RCC 7860 (cell line): ENCODE data around the gene LTO1.
A peak's percentile ranks its signal among the peaks of the same experiment; 100 is the strongest.
"Not testable (repeated sequence)": the region's sequence is repeated elsewhere in the genome, so short reads cannot be mapped to it uniquely, and the experiment has no call there.

Experiments
- DNase-seq: peaks from one replicate; pipeline ENCODE4 v3.0.0-alpha.2; 2015; ENCODE audit warnings: low spot score
- FAIRE-seq: peaks from 2 replicates; lab custom pipeline; 2012; peaks lifted over from hg19 to GRCh38; lab: Jason Lieb, UNC

Gene LTO1

DNA sequence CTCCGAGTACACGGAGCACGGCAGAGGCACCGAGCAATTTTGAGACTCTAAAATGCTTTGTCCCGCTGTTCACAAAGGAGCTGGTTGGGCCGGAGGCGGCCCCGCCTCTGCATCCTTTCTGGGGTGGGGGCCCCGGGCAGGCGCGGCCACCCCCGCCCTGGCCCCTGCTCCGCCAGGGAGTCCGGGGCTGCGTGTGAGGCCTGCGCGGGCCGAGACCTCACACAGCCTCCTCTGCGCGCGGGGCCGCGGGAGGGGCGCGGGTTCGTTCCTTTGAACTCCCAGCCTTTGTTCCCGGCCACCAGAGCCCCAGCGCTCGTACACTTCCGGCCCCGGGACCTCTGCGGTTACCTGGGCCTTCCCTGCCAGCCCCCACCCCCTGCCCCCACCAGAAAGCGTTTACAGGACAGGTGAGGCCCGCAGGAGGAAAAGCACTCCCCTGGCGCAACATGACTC, 27.1 kb upstream of the LTO1 start:
- DNase-seq, result no peak
- no peak for FAIRE-seq

DNA sequence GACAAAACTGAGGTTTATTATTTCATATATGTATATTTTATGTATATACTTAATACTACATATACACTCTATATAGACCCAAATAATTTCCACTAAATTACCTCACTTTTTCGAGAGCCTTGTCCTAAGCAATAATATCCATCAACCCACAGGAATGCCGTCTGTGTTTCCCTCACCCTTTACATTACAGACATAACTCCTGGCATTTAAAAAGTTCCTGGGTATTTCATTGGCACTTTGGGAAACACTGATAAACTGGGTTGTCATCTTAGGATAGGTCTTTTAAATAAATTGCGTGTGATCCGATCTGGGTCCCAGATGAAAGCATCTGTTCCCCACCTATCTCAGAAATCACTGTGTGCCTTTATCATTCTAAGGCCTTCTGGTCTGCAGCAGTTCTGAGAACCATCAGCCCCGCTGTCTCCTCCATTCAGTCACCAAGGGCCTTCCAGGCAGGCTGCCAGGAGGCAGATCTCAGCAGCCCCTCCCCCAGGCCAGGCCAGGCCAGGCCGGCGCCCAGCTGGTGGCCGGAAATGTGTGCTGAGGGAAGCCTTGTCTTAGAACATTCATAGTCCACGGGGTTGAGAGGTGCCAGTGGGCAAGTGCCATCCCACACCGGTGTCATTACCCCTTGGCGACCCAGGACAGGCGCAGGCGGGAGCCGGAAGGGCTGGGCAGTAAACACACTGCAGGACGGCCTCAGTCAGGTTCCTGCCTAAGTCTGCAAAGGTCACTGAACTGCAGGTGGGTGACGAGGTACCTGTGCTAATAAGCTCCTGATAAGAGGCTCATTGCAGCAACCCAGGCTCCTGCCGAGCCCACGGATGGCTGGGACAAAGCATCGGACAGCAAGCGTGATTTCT, 25.4 kb upstream of the LTO1 start:
- FAIRE-seq, result peak; percentile 44

DNA sequence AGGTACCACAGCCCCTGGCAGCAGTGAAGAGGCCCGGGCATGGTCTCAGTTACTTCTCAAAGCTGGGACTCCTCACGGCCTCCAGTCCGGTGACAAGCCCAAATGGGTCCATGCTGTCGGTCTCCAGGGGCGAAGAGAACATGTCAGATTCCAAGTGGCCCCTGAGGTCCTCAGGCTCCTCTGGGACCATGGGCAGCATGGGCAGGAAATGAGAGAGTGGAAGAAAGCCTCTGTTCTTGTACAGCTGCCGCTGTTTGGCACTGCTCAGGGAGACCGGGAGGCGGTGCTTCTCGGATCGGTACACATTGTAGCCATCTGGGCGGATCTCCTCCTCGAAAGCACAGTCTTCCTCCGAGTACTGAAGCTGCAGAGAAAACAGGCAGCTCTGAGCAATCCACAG, 24.1 kb upstream of the LTO1 start:
- DNase-seq (no peak), FAIRE-seq (no peak)

More for the DNA sequence above, 25.4 kb upstream of the LTO1 start:
- peak; percentile 58 for DNase-seq

DNA sequence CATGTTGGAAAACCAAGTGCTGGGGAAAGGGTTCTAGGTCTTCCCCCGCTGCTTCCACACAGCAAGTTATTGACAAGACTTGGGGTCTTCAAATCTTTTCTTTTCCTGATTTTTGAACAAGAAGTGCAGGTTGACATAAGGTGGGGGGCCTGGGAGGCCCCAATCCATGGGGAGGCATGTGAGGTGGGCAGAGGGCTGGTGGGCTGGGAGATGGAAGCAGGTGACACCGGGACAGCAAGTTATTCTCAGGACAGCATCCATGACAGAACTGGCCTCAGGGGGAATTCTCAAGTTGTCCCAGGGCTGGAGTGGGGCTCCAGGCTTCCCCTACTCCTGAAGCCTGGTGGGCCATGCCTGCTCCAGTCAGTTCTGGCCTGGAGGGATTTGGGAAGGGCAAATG, 23.2 kb upstream of the LTO1 start:
- FAIRE-seq, result no peak

DNA sequence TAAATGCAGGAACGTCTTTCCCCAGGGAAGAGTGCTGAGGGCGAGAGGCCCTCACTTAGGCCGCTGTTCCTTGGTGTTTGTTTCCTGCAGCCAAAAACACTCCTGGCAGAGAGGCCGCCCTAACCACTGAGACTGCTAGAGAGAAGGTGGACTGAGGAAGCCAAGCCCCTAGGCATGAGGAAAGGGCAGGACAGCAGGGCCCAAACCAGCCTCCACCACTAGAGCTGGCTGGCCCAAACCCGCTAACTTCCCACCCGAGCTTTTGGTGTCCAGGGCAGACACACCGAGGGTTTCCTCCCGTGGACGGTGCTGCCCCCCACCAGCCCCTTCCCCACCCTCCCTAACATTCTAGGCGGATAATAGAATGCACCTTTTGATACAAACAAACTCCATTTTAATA, 22.7 kb upstream of the LTO1 start:
- DNase-seq (no peak), FAIRE-seq (no peak)

More for the DNA sequence above, 23.2 kb upstream of the LTO1 start:
- no peak for DNase-seq

DNA sequence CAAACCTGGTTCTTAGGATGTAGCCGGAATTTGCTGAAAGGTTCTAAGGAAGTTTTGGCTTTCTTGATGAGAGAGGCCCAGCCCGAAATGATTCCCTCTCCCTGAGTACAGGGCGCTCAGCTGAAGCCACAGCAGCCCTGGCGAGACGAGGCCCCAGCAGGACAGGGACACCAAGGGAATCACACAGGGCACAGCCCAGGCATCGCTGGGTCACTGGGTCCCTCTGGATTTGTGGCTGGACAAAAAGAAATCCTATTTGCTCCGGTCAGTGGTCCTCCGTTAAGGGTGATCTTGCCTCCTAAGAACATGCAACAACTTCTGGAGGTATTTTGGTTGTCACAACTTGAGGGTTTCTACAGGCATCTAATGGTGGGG, 22.3 kb upstream of the LTO1 start:
- no peak for DNase-seq
- FAIRE-seq, result no peak

DNA sequence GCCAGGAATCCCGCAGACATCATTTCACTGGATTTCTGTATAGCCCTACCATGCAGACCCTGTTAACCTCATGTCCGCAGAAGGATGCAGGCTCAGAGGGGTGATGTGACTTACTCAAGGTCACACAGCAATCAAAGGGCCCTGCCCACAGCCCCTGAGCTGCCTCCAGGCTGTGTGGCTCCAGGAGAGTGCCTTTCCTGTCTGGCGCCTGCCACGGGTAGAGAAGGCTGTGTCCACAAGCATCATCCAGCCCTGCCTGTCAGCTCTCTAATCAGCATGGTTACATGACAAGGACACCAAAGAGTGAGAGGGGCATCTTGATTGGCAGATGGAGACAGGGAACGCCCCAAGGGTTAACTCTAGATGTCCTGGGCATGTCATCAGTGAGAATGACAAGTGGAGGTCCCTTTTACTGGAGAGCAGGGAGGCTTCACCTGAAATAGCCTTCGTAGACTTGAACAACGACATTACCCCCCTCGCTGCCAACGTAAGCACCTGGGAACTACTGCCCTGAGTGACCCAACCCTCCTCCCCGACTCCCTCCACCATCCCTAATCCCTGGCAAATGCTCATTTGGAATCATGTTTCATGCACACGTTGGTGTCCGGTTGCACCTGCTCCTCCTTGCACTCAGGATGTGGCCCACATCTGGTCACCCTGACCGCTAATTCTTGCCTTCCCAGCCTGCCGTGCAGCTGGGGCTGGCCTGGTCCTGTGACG, 21.8 kb upstream of the LTO1 start:
- no peak for FAIRE-seq

DNA sequence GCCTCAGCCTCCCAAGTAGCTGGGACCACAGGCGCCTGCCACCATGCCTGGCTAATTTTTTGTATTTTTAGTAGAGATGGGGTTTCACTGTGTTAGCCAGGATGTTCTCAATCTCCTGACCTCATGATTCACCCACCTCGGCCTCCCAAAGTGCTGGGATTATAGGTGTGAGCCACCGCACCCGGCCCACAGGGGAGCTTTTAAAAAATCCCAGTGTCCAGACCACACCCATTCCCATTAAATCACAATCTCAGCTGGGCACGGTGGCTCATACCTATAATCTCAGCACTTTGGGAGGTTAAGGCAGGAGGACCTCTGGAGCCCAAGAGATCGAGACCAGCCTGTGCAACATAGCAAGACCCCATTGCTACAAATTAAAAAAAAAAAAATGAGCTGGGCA, 20.8 kb upstream of the LTO1 start:
- FAIRE-seq, DNase-seq: not testable (repeated sequence)

More for the DNA sequence above, 21.8 kb upstream of the LTO1 start:
- no peak for DNase-seq

DNA sequence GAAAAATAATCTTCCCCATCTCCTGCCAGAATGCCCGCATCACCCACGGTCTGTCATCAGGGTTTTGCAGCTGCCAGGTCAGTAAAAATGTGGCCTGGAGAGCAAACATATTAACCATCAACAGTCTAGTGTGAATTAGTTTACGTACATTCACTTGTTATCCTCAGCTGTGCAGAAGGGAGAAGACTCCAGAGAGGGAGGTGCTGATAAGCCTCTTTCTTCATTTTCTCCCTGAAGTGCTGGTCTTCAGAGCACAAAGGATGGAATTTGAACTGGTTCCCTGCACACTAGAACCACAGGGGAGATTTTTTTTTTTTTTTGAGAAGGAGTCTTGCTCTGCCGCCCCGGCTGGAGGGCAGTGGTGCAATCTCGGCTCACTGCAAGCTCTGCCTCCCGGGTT, 20.4 kb upstream of the LTO1 start:
- FAIRE-seq (no peak), DNase-seq (no peak)

DNA sequence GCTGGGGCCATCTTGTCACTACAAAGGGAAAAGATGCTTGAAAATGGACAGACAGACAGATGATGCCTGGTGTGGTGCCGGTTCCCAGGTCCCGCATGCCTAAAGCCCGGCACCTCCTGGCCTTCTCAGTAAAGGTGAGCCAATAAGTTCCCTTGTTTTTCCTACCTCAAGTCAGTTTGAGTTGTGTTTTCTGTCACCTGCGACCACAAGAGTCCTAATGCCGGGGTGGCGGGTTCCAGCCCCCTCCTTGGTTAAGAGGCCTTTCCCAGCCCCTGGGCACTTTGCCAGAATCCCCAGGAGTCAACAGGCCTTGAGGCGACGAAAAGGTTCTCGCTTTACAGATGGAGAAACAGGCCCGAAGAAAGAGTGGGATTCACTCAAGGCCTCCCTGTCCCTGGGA, 19.6 kb upstream of the LTO1 start:
- FAIRE-seq (no peak), DNase-seq (no peak)

DNA sequence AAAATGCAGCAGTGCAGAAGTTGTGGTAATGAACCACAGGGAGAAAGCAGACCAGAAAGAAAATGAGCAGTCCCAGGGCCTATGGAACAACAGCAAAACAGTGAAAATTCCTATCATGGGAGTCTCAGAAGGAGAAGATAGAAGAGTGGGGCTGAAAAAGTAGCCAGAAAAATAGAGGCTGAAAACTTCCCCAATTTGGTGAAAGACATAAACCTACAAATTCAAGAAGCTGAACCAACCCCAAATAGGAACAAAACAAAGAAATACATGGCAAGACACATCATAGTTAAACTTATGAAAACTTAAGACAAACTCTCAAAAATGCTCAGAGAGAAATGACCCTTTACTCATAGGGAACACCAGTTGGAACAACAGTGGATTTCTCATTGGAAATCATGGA, 17.3 kb upstream of the LTO1 start:
- FAIRE-seq, result no peak
- no peak for DNase-seq

DNA sequence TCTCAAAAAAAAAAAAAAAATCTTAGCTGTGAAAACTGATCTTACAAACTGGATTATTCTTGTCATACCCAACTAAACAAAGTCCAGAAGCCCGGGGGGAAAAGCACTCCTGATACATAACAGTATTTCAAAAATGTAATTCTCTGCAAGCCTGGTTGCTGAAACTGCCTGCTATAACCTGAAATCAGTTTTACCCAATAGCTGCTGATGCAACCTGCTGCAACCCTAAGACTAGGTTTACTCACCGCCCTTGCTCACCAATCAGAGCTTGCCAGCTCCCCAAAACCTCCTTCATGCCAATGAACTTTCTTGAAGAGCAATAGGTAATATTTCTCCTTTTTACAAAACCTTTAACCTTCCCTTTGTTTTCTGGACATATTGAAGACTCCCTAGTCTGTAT, 16.3 kb upstream of the LTO1 start:
- FAIRE-seq (no peak), DNase-seq (no peak)

DNA sequence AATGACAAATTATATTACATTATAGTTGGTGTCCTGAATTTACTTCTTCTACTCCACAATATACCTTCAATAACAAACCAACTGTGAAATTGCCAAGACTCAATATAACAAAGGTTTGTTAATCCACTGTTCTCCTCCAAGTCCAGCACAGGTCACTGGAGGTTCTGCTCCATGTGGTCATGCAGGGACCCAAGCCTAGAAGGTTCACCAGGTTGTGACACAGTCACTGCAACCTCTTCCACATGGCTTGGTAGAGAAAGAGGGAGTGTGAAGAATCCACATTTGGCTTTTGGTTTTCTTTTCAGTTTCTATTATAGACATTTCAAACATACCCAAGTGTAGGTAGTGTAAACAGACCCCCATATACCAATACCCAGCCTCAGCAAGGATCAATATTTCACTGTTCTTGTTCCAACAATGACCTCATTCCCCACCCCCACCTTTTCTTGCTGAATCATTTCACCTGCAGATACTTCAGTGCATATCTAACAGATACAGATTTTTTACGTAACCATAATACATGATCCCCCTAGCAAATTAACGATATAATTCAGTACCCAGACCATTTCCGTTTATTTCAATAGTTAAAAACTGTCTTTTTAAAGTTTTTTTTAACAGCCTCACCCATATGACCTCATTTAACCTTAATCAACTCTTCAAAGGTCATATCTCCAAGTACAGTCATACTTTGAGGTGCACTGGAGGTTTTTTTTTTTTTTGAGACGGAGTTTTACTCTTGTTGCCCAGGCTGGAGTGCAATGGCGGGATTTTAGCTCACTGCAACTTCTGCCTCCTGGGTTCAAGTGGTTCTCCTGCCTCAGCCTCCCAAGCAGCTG, 14.5 kb upstream of the LTO1 start:
- FAIRE-seq, result no peak
- DNase-seq, result no peak

DNA sequence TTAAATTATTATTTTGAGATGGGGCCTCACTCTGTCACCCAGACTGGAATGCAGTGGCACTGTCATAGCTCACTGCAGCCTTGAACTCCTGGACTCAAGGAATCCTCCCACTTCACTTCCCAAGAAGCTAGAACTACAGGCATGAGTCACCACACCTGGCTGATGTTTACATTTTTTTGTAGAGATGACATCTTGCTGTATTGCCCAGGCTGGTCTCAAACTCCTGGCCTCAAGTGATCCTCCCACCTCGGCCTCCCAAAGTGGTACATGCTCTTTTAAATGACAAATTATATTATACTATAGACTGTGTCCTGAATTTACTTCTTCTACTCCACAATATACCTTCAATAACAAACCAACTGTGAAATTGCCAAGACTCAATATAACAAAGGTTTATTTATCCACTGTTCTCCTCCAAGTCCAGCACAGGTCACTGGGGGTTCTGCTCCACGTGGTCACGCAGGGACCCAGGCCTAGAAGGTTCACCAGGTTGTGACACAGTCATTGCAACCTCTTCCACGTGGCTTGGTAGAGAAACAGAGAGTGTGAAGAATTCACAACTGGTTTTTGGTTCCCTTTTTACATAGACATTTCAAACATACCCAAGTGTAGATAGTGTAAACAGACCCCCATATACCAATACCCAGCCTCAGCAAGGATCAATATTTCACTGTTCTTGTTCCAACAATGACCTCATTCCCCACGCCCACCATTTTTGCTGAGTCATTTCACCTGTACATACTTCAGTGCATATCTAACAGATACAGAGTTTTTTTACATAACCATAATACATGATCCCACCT, 13.0 kb upstream of the LTO1 start:
- DNase-seq, FAIRE-seq: not testable (repeated sequence)

DNA sequence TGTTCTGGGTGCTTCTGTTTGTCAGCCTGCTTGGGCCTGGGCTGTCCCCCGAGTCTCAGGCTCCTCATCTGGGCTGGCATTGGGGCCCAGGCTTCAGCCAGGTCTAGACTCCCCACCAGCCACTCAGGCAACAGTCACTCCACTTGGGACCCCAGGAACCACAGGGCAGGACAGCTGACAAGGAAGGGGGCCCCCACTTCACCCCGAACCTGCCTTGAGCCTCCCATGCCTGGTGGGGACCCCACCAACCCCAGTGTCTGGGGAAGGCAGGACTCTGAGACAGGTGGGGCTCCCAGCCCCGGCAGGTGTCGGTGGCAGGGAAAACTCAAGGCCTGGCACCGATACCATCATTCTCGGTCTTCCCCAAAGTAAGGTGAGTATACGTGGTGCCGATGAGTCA, 11.7 kb upstream of the LTO1 start:
- DNase-seq (no peak), FAIRE-seq (no peak)

DNA sequence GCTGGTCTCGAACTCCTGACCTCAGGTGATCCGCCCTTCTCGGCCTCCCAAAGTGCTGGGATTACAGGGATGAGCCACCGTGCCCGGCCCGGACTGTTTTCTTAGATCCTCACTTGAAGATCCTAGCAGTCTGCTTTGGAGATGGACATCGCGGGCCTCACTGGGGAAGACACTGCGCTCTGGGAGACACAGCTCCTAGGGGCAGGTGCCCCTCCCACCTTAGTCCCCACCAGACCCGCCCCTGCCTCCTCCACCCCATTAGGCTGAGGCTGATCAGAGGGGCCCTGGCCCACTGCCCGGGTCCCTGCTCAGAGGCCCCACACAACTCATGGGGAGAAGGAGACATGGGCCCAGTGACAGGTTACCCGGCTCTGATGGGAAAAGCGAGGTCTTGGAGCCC, 11.3 kb upstream of the LTO1 start:
- DNase-seq (no peak), FAIRE-seq (no peak)

DNA sequence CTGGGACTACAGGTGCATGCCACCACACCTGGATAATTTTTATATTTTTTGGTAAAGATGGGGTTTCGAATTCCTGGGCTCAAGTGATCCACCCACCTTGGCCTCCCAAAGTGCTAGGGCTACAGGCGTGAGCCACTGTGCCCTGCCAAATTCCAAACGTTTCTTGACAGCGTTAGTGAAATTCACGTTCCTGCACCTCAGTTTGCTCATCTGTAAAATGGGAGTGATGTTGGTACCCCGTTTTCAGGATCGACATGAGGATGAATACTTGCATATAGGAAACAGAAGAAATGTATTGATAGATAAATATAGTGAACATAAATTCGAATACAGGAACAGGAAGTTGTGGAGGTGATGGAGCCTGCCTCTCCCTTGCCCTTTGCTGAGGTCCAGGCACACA, 10.2 kb upstream of the LTO1 start:
- FAIRE-seq, result no peak
- no peak for DNase-seq

DNA sequence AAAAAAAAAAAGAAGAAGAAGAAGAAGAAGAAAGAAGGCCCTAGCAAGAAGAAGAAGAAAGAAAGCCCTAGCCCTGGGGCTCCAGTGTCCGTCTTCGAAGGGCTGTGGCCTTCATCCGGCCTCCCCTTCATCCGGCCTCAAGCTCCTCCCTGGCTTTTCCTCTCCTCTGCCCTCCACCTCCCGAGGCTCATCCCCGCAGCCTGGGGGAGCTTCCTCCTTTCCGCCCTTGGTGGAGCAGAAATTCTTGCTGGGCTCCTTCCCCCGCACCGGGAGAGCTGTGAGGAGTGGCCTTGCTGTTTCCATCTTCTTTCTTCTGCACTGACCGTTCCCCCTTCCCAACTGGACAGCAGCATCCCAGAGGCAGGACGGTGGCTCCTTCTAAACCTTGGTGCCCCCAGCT, 9.5 kb upstream of the LTO1 start:
- FAIRE-seq, result no peak

DNA sequence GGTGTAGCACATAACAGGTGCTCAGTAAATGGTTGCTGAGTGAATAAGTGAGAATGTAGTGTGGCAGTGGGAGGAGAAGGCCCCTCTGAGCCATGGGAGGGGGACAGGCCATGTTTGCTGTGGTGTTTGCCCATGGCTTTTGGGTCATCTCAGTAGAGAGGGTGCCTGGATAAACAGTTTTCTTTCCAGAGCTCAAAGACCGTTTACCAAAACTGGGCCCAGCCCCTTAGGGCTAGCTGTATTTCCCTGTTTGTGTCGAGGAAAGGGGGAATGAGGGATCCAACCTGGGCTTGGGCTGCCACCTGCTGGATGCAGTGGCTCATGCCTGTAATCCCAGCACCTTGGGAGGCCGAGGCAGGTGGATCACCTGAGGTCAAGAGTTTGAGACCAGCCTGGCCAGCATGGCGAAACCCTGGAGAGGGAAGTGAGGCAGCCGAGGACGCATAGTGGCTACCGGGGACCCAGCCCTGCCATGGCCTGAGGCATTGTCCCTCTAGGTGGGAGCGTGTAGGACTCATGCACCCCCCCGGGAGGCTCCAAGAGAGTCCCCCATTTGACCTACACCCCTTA, 8.7 kb upstream of the LTO1 start:
- no peak for DNase-seq
- FAIRE-seq, result no peak

More for the DNA sequence above, 9.5 kb upstream of the LTO1 start:
- no peak for DNase-seq

DNA sequence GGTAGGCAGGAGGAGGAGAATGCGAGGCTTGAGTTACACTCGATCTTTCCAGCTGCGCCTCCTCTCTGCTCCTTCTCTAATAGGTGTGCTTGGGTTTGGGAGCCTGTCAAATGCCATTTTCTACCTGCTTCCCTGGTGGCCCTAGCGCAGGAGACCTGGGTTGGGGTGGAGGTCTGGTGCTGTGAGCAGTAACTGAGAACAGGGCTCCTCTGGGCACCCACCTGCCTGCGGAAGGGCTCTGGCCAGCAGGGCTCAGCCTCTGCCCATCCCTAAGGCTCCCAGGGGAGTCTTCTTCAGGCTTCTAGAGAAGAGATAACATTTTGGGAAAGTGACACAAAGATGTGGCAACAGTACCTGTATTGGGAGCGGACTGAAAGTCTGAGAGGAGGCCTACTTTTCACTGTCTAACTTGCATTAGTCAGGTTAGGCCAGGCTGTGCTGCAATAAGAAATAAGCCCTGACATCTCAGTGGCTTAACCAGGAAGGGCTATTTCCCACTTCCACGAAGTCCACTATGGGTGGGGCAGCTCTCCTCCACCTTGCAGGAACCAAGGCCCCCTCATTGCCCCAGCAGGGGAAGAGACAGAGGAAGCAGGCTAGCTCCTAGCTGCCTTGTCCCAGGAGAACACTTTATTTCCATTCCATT, 7.7 kb upstream of the LTO1 start:
- no peak for DNase-seq
- FAIRE-seq, result no peak
